HG02970 (cell line): Measurements from ENCODE around the gene OSBP2.
"Not testable (repeated sequence)": the region's sequence is repeated elsewhere in the genome, so short reads cannot be mapped to it uniquely, and the experiment has no call there.

Experiments
- ATAC-seq: cut with Tn5 transposase; IDR thresholded peaks from one replicate; pipeline ENCODE4 v1.9.1; 2021; ENCODE audit warnings: mild to moderate bottlenecking, moderate library complexity, moderate number of reproducible peaks; ENCODE audit not compliant: unreplicated experiment, low FRiP score

OSBP2 gene

DNA sequence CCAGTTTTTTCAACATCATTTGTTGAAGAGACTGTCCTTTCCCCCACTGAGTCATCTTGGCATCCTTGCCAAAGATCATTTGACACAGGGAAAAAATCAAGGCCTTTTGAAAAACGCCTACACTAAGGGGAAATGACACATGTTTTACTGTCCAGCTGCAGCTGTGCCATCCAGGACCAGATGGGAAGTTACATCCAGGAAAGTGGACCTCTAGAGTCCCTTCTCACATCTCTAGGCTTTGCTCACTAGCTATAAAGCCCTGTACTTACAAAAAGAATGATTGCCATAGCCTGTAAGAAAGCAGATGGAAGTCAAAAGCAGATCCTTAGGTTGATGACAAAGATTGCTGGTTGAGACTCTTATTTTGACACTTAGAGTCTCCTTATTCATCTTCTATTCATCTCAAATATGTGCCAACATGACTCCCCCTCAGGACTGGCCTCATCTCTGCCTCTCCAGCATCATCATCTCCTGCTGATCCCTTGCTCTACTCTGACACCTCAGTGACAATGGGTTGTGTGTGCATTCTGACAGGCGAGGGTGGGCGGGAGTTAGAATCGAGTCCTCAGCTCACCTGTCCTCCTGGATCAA, 22.8 kb downstream of the OSBP2 start:
- ATAC-seq = no peak

GRCh38 chr22:30717952-30718351, 23.3 kb downstream of the OSBP2 start:
- no peak for ATAC-seq

DNA sequence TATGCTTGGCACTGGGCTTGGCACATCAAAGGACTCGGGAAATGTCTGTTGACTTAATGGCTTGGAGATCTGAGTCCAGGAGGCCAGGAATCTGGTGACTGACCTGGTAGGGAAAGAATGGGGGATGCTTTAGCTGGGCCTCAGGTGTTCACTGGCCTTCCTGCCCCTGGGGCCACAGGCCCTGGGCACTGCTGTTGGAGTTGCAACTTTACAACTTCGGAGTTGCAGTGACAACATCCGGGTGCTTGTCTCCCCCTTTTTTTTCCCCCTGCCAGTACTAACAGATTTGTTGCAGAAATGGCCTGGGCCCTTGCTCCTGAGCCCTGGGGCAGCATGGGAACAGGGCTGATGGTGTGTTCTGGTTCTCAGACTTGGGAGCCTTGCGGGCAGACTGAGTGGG, 23.8 kb downstream of the OSBP2 start:
- ATAC-seq = no peak

- ATAC-seq = no peak
These were observed 24.3 kb downstream of the OSBP2 start for GRCh38 chr22:30718938-30719337.

DNA sequence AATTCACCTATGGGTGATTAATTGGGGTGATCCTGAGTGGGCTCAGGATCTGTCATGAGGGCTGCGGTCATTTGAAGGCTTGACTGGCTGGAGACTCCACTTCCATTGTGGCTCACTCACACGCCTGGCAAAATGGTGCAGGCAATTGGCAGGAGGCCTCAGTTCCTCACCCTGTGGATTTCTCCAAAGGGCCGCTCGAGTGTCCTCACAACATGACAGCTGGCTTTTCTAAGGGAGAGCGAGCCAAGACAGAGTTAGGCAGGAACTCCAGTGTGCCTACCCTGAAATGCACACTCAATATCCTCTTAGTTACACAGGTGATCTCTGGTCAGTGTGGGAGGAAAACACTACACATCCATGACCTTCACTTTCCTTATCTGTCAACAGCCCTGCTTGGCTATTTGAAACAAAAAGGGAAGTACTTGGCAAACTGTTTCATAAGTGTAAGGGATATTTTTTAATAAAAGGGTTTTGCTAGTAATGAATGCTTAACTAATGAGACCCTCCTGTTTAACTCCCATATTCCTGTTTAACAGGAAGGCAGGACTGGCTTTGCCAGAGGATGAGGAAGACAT, 25.7 kb downstream of the OSBP2 start:
- no peak for ATAC-seq

DNA sequence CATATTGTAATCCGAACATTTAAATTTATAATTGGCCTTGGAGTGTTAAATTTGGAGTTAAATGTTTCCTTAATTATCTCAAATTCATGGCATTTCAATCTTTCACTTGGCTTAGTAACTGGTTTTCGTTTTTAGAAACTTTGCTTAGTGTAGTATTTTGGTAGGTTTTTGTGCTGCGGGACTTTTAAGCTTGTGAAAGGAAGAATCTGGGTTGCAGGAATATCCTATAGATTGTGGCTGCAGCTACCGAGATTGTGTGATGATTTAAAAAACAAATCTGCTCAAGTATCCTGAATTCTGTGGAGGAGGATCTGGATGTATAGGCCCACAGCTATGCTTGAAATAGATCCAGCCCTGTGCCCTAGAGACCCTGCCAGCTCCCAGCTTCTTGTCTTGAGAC, 27.1 kb downstream of the OSBP2 start:
- ATAC-seq = no peak

- ATAC-seq = no peak
These were observed 34.2 kb downstream of the OSBP2 start for GRCh38 chr22:30728826-30729225.

GRCh38 chr22:30731658-30732057, 37.0 kb downstream of the OSBP2 start:
- ATAC-seq = no peak

DNA sequence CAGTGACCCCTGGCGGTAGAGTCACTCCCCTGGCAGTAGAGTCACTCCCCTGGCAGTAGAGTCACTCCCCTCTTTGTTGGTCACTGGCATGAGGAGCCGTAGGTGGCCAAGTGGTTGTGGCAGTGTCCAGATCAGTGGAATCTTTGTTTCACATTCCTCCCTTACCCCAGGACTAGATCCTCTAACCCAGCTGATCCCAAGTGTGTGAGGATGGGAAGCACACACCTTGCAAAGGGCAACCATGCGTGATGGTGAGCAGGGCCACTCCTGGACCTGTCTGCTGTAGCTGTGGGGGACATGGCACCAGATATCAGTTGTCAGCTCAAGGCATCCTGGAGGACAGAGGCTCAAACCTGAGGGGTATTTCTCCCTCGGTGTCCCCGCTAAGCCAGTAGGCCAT, 37.8 kb downstream of the OSBP2 start:
- ATAC-seq = no peak

- ATAC-seq = no peak
These were observed 38.5 kb downstream of the OSBP2 start for GRCh38 chr22:30733181-30733631.

DNA sequence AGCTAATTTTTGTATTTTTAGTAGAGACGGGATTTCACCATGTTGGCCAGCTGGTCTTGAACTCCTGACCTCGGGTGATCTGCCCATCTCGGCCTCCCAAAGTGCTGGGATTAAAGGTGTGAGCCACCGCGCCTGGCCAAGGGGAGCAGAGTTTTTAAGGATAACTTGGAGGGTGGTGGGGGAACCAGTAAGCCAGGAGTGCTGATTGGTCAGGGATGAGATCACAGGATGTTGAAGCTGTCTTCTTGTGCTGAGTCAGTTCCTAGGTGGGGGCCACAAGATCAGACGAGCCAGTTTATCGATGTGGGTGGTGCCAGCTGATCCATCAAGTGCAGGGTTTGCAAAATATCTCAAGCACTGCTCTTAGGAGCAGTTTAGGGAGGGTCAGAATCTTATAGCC, 45.3 kb downstream of the OSBP2 start:
- not testable (repeated sequence) for ATAC-seq

DNA sequence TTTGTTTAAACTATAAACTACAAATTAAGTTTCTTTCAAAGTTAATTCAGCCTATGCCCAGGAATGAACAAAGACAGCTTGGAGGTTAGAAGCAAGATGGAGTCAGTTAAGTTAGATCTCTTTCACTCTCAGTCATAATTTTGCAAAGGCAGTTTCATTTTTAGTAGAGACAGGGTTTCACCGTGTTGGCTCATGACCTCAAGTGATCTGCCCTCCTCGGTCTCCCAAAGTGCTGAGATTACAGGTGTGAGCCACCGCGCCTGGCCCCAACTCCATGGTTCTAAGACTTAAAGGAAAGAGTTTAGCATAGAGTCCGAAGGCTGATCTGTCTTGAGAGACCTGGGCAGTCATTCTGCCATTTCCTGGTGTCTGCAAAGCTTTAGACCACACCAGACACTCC, 45.8 kb downstream of the OSBP2 start:
- not testable (repeated sequence) for ATAC-seq

- ATAC-seq = no peak
These were observed 47.9 kb downstream of the OSBP2 start for GRCh38 chr22:30742291-30743256.

DNA sequence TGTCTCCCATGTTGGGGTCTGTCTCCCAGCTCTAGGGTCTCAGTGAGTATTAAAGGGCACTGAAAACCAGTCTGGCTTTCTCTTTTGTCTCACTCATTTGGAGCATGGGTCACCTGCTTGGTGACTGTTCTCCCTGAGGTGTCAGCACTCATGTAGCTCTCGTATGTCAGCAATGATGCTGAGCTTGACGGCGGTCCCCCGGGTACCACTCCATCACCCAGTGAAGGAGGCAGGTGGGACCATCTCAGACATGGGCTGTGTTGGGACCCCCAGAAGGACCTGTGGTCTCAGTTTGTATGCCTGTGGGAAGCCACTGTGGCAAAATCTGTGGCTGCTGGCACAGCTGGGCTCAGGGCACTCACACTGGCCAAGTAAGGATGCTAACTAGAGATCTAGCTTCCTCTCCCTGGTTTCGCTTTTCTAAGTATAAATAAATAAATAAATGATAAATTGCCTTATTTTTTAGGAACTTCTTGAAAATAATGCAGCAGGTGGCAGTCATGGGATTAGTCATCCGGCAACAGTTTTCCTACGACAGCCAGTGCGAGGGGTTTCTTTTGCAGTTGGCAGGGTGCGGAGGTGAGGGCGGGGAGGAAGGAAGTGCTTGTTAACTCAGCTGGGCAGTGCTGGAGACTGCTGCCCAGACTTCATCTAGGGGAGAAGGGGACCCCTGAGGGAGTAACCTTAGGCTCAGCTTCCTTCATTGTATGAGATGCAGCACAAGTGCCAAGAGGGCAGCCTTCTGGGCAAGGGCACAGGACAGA, 48.8 kb downstream of the OSBP2 start:
- no peak for ATAC-seq

DNA sequence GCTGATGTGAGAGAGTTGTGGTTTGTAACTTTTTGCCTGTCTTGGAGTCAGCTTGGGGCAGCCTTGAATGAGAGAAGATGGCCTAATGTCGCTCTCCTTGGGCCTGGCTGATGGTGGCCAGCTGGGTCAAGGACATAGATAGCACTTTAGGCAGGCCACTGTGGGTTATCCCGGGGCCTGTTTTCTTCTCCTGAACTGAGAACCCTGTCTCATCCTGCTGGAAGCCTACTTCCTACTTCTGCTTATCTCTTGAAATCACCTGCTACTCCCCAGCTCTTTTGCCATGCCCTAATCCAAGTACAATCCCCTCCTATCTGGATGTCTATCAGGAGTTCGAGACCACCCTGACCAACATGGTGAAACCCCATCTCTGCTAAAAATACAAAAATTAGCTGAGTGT, 49.5 kb downstream of the OSBP2 start:
- ATAC-seq = no peak

DNA sequence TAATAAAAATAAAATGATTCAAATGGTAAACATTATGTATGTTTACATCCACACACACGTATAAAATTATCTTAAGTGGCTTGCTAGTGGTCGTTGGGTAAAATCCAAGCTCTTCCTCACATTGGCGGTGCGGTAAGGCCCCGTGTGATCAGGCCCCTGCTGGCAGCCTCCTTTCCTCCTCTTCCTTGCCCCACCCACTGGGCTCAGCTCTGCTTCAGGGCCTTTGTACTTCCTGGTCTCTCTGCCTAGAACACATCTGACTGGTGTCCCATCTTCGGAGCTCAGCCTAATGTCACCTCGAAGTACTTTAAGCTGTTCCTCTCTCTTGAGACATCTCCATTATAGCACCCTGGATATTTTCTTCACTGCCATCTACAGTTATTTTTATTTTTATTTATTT, 52.8 kb downstream of the OSBP2 start:
- ATAC-seq = no peak

DNA sequence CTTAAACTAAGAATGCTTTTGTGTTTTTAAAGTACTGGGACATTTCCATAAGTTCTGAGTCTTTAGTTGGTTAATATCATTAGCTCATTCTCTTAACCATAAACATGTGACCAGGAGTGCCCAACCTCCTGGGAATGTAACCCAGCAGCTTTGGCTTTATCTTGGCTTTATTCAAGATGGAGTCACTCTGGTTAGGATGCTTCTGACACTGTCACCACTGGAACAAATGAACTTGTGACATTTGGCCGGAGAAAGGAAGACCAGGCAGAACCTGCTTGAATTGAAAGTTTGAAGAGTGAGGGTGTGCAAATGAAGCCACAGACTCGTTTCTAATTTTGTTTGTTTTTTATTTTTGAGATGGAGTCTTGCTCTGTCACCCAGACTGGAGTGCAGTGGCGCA, 54.6 kb downstream of the OSBP2 start:
- no peak for ATAC-seq

- ATAC-seq = no peak
These were observed 55.2 kb downstream of the OSBP2 start for GRCh38 chr22:30749849-30750248.

GRCh38 chr22:30751529-30751928, 56.9 kb downstream of the OSBP2 start:
- ATAC-seq = no peak

DNA sequence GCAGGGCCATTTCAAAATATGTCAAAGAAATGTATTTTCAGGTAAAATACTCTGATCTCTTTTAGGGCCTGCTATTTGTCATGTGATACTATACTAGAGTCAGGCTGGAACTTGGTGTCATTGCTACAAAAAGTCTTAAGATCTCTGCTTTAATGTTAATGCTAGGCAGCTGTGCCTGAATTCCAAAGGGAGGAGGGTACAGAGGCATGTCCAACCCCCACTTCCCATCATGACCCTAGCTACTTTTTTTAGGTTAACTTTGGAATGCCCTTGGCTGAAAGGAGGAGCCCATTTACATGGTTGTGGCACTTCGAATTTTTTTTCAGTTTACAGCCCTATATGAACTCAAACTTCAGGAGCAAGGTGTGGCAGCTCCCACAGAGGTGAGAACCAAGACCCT, 58.1 kb downstream of the OSBP2 start:
- ATAC-seq = no peak

DNA sequence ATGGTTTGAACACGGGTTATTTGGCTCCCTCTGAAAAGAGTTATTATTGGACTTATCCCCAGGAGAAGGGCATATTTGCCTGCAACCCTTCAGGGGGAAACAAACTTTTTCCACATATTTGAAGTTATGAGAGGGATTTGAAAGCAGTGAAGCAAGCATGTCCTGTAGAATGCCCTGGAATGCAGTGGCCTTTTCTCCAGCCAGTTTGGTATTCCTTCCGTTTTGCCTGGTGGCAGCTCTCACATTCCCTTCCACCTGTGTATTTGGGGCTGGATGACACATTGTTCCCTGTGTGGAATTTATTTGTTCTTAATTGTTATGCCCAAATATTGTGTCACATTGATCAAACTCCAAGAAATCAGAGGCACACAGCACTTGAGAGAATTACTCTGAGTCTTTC, 59.0 kb downstream of the OSBP2 start:
- no peak for ATAC-seq
